HG03039 (cell line): ENCODE measurements around the gene PPP1R1B.

Source experiments
- ATAC-seq: cut with Tn5 transposase; IDR thresholded peaks from one replicate; pipeline ENCODE4 v1.9.1; 2021; ENCODE audit warnings: mild to moderate bottlenecking, moderate library complexity; ENCODE audit not compliant: unreplicated experiment

PPP1R1B gene

GRCh38 chr17:39666231-39666600 is 39.5 kb downstream of the PPP1R1B start:
- ATAC-seq: no peak

GRCh38 chr17:39666601-39667261 is 40.0 kb downstream of the PPP1R1B start:
- ATAC-seq: no peak

- ATAC-seq: no peak
These were observed 40.7 kb downstream of the PPP1R1B start for GRCh38 chr17:39667262-39667944.

- no peak for ATAC-seq
These were observed 41.5 kb downstream of the PPP1R1B start, which contains the start of gene PNMT for GRCh38 chr17:39667945-39668924. Gene PNMT (plus strand): TSS chr17:39668453. CDS start chr17:39668476, 23 bp downstream.

GRCh38 chr17:39669897-39670735 is 43.4 kb downstream of the PPP1R1B start:
- ATAC-seq: no peak

GRCh38 chr17:39670746-39671145 is 44.0 kb downstream of the PPP1R1B start:
- no peak for ATAC-seq

GRCh38 chr17:39671651-39672521 is 45.1 kb downstream of the PPP1R1B start:
- ATAC-seq: no peak

- no peak for ATAC-seq
These were observed 46.0 kb downstream of the PPP1R1B start for GRCh38 chr17:39672522-39673334.

GRCh38 chr17:39673335-39674081 is 46.8 kb downstream of the PPP1R1B start:
- no peak for ATAC-seq

GRCh38 chr17:39674179-39674578 is 47.4 kb downstream of the PPP1R1B start:
- ATAC-seq: no peak

GRCh38 chr17:39674702-39675389 is 48.1 kb downstream of the PPP1R1B start:
- ATAC-seq: no peak

- ATAC-seq: no peak
These were observed 48.8 kb downstream of the PPP1R1B start for GRCh38 chr17:39675390-39676082.

GRCh38 chr17:39676198-39676819 is 49.6 kb downstream of the PPP1R1B start:
- ATAC-seq: no peak

GRCh38 chr17:39677072-39677471 is 50.3 kb downstream of the PPP1R1B start:
- ATAC-seq: no peak

- no peak for ATAC-seq
These were observed 51.0 kb downstream of the PPP1R1B start for GRCh38 chr17:39677542-39678339.
